Muscle of leg (tissue), 11 donors: ENCODE measurements around the gene MAP3K19. TPM values are rescaled to one million over a fixed set of nuclear protein-coding genes. Genes with fewer than 3 reads are reported as not detected.

Source experiments
- DNase-seq: peaks from one replicate; pipeline ENCODE4 v3.0.0; 2013
- H3K27ac ChIP-seq: one replicate; pipeline ENCODE4 v1.5.1; 2013; ENCODE audit warnings: mild to moderate bottlenecking, low read length, control low read depth
- H3K27me3 ChIP-seq: one replicate; pipeline ENCODE4 v1.6.1; 2013; ENCODE audit warnings: low read length; ENCODE audit not compliant: control insufficient read depth, insufficient read depth
- H3K36me3 ChIP-seq: one replicate; pipeline ENCODE4 v1.6.1; 2013; ENCODE audit warnings: low read length; ENCODE audit not compliant: control insufficient read depth, insufficient read depth
- H3K4me1 ChIP-seq: one replicate; pipeline ENCODE4 v1.6.1; 2013; ENCODE audit warnings: low read length; ENCODE audit not compliant: control insufficient read depth, insufficient read depth
- H3K4me3 ChIP-seq: one replicate; pipeline ENCODE4 v1.5.1; 2013; ENCODE audit warnings: low read length, control low read depth
- H3K9me3 ChIP-seq: replicated peaks from 2 replicates; pipeline ENCODE4 v1.6.1; 2013; ENCODE audit warnings: low read depth, low read length; ENCODE audit not compliant: control insufficient read depth
- WGBS: methylation state at CpG from one replicate; pipeline ENCODE4 v1.1.5; 2013; ENCODE audit warnings: missing lambda C conversion rate; ENCODE audit not compliant: insufficient coverage; 5-methylcytosine and 5-hydroxymethylcytosine counted together
- polyA plus RNA-seq, 8 donors: library from polyadenylated mRNA; unstranded; fragments of 120-200 nt; gene quantifications; one replicate each; pipeline versions ENCODE4 v1.2.1 to v1.2.3, GENCODE V29; 2013; ENCODE audit warnings: inconsistent platforms in 1 of 8, low replicate concordance in 1 of 8; ENCODE audit not compliant: insufficient read length in 8 of 8, insufficient read depth in 1 of 8
- total RNA-seq: library from RNA; stranded (reverse); fragments of 120-200 nt; gene quantifications from one replicate; pipeline ENCODE4 v1.2.4, GENCODE V29; 2013

The MAP3K19 gene
- total and polyA plus RNA-seq, 9 donors: 0.12 to 0.13 TPM; not detected in 7

DNA sequence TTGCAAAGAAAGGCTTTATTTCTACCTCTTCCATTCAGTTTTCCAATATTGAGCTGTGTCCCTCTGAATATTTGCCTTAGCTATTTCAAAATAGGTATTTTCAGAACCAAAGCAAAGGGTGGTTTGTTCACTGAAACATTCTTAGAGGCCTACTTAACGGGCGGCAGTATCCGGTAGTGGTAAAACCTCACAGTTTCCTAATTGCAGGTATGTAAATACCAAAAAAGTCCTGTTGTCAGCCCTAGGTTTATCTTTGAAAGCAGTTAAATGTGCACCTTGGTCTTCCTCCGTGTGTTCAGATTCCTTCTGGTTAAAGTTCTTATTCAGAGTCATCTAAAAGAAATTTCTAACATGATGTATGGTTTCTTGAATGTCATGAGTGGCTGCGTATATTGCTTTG lies 89.8 kb downstream of the MAP3K19 start:
- no peaks in the 10 kb centered on the region for H3K27me3 ChIP-seq
- no peak for DNase-seq
- peaks cover 24% of the 10 kb centered on the region for H3K36me3 ChIP-seq
- no peak overlapping the region for H3K4me3 ChIP-seq
- no peaks in the 10 kb centered on the region for H3K9me3 ChIP-seq
- 100% methylated on average over 1 of the region's 5 CpGs for WGBS
- H3K4me1 ChIP-seq: no peaks in the 10 kb centered on the region
- H3K27ac ChIP-seq: no peak overlapping the region

DNA sequence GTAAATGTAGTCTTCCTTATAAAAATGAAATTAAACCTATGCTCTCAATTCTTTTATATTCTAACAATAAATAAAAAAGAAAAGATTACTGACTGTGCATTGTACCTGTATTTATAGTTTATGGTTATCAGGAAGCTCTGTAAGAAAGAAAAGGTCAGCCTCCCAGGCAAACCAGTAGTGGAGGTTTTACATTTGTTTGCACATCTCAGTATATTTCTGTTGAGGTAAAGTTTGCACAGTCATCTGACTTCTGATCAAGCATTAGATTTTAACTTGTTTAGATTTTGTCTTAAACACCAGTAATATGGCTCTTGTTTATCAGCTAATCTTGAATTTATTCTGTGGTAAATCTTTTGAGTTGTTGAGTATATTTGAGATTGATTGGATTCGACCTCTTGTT lies 91.5 kb downstream of the MAP3K19 start:
- Histone ChIP-seq H3K4me3 (no peak overlapping the region), H3K9me3 (no peaks in the 10 kb centered on the region), H3K4me1 (no peaks in the 10 kb centered on the region), H3K27me3 (no peaks in the 10 kb centered on the region), H3K36me3 (peaks cover 24% of the 10 kb centered on the region), H3K27ac (no peak overlapping the region)
- no peak for DNase-seq
- no CpG with 5 or more reads among the region's 1 CpG for WGBS

DNA sequence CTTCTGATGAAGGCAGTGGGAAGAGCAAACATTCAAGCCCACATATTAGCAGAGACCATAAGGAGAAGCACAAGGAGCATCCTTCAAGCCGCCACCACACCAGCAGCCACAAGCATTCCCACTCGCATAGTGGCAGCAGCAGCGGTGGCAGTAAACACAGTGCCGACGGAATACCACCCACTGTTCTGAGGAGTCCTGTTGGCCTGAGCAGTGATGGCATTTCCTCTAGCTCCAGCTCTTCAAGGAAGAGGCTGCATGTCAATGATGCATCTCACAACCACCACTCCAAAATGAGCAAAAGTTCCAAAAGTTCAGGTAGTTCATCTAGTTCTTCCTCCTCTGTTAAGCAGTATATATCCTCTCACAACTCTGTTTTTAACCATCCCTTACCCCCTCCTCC lies 93.2 kb downstream of the MAP3K19 start:
- DNase-seq: no peak
- Histone ChIP-seq H3K27me3 (no peaks in the 10 kb centered on the region), H3K9me3 (no peaks in the 10 kb centered on the region), H3K27ac (no peak overlapping the region), H3K4me3 (no peak overlapping the region), H3K4me1 (no peaks in the 10 kb centered on the region), H3K36me3 (peaks cover 34% of the 10 kb centered on the region)
- 100% methylated on average over 5 of the region's 5 CpGs for WGBS

DNA sequence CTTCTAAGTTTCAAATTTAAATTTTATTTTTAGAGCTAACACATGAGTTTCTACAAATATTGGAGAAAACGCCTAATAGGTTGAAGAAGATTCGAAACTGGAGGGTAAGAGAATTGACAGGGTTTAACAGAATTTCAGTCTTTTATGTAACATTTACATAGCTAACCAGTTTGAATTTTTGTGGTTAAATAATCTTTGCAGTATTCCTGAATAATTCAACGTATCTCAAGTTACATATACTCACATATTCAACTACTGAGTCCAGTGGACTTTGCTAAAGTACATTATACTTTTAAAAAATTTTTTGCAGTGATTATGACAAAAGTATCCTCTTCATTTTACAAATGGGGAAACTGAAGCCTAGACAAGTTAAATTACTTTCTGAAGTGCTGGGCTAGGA lies 94.6 kb downstream of the MAP3K19 start:
- no peak overlapping the region for H3K4me3 ChIP-seq
- H3K27me3 ChIP-seq: no peaks in the 10 kb centered on the region
- H3K27ac ChIP-seq: no peak overlapping the region
- H3K4me1 ChIP-seq: no peaks in the 10 kb centered on the region
- no peak for DNase-seq
- H3K36me3 ChIP-seq: peaks cover 41% of the 10 kb centered on the region
- WGBS: no CpG with 5 or more reads among the region's 3 CpGs
- H3K9me3 ChIP-seq: no peaks in the 10 kb centered on the region

DNA sequence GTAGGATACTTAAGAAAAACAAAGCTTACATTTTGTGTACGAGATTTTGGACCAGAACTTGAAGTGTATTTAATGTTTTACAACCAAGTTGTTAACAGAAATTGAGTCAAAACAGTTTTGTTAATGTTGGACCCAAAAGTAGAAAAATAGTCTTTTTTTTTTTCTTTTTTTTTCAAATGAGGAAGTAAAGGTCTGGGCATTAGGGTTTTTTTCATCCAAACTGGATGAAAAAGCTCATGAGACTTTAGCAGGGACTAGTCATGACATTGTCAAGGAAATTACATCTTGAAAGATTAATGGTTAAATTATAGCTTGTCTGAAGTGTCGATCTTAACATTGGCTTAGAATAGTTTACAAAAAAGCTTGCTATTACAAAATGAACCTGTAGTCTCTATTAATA lies 96.4 kb downstream of the MAP3K19 start:
- Histone ChIP-seq H3K36me3 (peaks cover 42% of the 10 kb centered on the region), H3K9me3 (no peaks in the 10 kb centered on the region), H3K27me3 (no peaks in the 10 kb centered on the region), H3K4me3 (no peak overlapping the region), H3K27ac (no peak overlapping the region), H3K4me1 (no peaks in the 10 kb centered on the region)
- WGBS: no CpG with 5 or more reads among the region's 2 CpGs
- no peak for DNase-seq

DNA sequence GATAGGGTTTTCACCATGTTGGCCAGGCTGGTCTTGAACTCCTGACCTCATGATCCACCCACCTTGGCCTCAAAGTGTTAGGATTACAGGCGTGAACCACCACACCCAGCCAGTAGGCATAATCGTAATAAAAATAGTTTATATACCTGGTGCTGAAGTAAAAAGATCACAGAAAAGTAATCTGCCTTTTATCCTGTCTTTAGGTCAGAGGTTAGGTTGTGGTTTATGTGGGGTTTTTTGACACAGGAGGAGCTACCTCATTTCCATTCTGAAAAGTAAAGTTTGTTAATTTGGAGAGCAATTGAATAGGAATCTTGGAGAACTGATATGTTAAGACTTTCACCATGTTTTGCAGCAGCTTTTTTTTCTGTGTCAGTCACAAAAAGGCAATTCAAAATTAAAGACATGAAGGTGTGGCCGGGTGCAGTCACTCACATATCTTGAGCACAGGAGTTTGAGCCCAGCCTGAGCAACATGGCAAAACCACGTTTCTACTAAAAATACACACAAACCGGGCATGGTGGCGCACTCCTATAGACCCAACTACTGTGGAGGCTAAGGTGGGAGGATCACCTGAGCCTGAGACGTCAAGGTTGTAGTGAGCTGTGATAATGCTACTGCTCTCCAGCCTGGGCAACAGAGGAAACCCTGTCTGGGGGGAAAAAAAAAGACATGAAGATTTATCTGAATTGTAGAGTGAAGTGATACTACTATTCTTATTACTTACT lies 97.1 kb downstream of the MAP3K19 start:
- H3K4me1 ChIP-seq: no peaks in the 10 kb centered on the region
- H3K27me3 ChIP-seq: no peaks in the 10 kb centered on the region
- no peak overlapping the region for H3K27ac ChIP-seq
- no peaks in the 10 kb centered on the region for H3K9me3 ChIP-seq
- no peak for DNase-seq
- peaks cover 42% of the 10 kb centered on the region for H3K36me3 ChIP-seq
- no peak overlapping the region for H3K4me3 ChIP-seq
- no CpG with 5 or more reads among the region's 7 CpGs for WGBS

DNA sequence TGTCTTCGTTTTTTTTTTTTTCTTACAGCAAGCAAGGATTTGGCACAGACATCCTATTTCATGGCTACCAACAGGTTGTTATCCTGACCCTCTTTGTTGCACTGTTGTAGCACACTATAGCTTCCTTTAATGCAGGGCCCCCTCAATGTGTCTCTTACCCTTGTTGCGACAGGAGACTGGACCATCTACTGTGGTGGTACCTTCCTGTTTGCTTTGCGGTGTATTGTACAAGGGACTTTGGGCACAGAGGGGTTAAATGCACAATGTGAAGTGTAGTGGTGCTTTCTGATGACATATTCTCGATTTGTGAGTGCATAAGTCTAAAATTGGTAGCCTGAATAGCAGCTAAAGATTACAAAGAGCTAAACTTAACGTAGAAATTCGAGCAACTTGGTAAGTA lies 101.2 kb downstream of the MAP3K19 start:
- no peak overlapping the region for H3K4me3 ChIP-seq
- WGBS: 80% methylated on average over 1 of the region's 6 CpGs
- DNase-seq: no peak
- H3K4me1 ChIP-seq: no peaks in the 10 kb centered on the region
- H3K27me3 ChIP-seq: no peaks in the 10 kb centered on the region
- no peaks in the 10 kb centered on the region for H3K9me3 ChIP-seq
- H3K27ac ChIP-seq: no peak overlapping the region
- peaks cover 32% of the 10 kb centered on the region for H3K36me3 ChIP-seq

DNA sequence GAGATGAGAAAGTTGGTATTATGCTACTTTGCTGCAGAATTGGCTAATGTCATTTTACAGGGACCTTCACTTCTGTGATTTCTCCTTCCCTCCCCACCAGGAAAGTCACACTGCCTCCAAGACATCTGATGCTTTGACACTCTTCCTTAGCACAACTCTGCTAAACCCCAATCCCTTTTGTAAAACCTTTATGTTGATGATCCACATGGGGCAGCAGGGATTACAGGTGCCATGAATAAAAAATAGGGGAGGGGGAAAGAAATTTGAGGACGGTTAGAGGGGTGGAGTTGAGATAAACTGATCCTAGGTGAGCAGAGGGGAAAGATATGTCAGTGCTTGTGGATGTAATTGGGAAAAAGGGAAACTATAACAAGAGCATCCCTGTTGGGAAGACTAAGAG lies 102.3 kb downstream of the MAP3K19 start:
- H3K4me3 ChIP-seq: no peak overlapping the region
- no peaks in the 10 kb centered on the region for H3K27me3 ChIP-seq
- no peaks in the 10 kb centered on the region for H3K9me3 ChIP-seq
- DNase-seq: no peak
- peaks cover 33% of the 10 kb centered on the region for H3K36me3 ChIP-seq
- H3K27ac ChIP-seq: no peak overlapping the region
- WGBS: 50% methylated on average over 1 of the region's 1 CpG
- H3K4me1 ChIP-seq: no peaks in the 10 kb centered on the region

DNA sequence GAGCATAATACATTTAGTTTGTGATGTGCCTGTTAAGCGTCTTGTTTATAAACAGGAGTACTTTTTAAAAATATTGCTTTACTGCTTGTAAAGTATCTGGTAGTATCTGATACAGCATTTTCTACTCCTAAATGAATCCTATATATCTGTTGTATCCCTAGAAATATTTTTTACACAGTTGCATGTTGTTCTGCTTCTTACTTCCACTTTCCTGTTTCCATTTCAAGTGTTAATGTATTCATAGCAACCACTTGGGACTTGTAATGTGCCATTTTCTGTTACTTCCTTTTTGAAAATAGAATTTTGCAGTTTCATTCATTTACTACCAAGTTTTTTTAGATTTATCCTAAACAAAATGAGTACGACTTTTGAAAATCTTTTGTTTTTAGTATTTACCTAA lies 103.7 kb downstream of the MAP3K19 start:
- H3K27ac ChIP-seq: no peak overlapping the region
- peak; percentile 43 for DNase-seq
- H3K4me3 ChIP-seq: no peak overlapping the region
- no peaks in the 10 kb centered on the region for H3K27me3 ChIP-seq
- WGBS: no CpG with 5 or more reads among the region's 2 CpGs
- peaks cover 25% of the 10 kb centered on the region for H3K36me3 ChIP-seq
- H3K4me1 ChIP-seq: no peaks in the 10 kb centered on the region
- H3K9me3 ChIP-seq: no peaks in the 10 kb centered on the region

DNA sequence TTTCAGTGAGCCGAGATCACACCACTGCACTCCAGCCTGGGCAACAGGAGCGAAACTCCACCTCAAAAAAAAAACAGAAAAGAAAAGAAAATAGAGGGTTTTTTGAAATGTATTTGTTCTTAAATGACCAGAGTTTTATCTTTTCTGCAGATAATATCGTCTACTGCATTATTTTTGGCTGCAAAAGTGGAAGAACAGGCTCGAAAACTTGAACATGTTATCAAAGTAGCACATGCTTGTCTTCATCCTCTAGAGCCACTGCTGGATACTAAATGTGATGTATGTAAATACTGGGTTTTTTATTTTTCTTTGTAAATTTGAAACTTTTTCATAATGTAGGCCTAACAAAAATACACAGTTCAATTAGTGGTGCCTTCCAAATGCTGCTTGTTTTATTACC lies 110.6 kb downstream of the MAP3K19 start:
- Histone ChIP-seq H3K27me3 (no peaks in the 10 kb centered on the region), H3K9me3 (no peaks in the 10 kb centered on the region), H3K27ac (no peak overlapping the region), H3K4me3 (no peak overlapping the region), H3K36me3 (peaks cover 6% of the 10 kb centered on the region), H3K4me1 (no peaks in the 10 kb centered on the region)
- no peak for DNase-seq
- WGBS: 100% methylated on average over 1 of the region's 4 CpGs

DNA sequence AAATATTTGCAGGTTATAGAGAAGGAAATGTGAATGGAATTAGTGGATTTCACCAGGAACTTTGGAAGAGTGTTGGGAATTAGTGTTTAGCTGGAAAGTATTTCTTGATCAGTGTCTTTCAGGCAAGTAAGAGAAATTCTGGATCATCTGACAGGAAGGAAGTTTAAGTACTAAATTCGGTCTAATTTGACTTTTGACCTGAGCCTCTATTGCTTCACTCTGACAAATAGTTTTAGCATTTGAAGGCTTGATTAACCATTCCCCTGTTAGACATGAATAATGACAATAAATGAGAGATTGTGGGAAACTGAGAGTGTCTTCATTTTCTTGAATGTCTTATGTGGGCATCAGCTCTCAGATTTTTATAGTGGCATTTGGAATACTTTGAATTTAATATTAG lies 112.6 kb downstream of the MAP3K19 start:
- no CpG with 5 or more reads among the region's 1 CpG for WGBS
- H3K27me3 ChIP-seq: no peaks in the 10 kb centered on the region
- H3K36me3 ChIP-seq: no peaks in the 10 kb centered on the region
- H3K4me1 ChIP-seq: no peaks in the 10 kb centered on the region
- DNase-seq: no peak
- H3K4me3 ChIP-seq: no peak overlapping the region
- no peaks in the 10 kb centered on the region for H3K9me3 ChIP-seq
- H3K27ac ChIP-seq: no peak overlapping the region
